Subcutaneous adipose tissue (tissue), 4 donors: Measurements from ENCODE around the gene DMKN. TPM values are rescaled to one million over a fixed set of nuclear protein-coding genes. Genes with fewer than 3 reads are reported as not detected.

Source experiments
- total RNA-seq, 4 donors: library from RNA; depleted of rRNA; stranded (reverse); fragments of >200 nt; gene quantifications; one replicate each; pipeline ENCODE4 v1.1.0, GENCODE V29; 2016
- TF ChIP-seq, protein P1 (sequence below): fragments of 450-650 bp; IDR thresholded peaks from one replicate; pipeline ENCODE4 v1.5.1; 2016; ENCODE audit warnings: low read depth, mild to moderate bottlenecking, control low read depth, antibody characterized with exemption, moderate library complexity

DMKN gene
- total RNA-seq, 4 donors from 2014 or later: 0.94 to 7.3 (median 1.9) TPM

DNA sequence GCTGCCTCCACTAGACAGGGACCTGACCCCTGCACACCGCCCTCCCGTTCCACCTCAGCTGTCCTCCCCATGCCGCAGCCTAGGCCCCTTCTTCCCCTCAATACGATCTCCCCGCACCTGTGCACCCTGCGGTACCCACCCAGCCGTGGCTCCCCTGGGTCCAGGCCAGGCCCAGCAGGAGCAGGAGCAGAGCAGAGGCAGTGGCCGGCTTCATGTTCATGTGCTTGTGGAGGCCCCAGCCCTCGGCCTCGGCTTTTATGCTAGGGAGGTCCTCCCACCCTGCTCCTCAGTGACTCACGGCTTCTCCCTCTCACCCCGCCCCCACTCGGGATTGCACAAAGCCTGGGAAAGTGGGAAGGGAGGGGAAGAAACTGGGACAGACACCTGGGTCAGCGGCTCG is 11.8 kb downstream of the DMKN start:
- TF ChIP-seq, protein P1, sequence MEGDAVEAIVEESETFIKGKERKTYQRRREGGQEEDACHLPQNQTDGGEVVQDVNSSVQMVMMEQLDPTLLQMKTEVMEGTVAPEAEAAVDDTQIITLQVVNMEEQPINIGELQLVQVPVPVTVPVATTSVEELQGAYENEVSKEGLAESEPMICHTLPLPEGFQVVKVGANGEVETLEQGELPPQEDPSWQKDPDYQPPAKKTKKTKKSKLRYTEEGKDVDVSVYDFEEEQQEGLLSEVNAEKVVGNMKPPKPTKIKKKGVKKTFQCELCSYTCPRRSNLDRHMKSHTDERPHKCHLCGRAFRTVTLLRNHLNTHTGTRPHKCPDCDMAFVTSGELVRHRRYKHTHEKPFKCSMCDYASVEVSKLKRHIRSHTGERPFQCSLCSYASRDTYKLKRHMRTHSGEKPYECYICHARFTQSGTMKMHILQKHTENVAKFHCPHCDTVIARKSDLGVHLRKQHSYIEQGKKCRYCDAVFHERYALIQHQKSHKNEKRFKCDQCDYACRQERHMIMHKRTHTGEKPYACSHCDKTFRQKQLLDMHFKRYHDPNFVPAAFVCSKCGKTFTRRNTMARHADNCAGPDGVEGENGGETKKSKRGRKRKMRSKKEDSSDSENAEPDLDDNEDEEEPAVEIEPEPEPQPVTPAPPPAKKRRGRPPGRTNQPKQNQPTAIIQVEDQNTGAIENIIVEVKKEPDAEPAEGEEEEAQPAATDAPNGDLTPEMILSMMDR: no peak

DNA sequence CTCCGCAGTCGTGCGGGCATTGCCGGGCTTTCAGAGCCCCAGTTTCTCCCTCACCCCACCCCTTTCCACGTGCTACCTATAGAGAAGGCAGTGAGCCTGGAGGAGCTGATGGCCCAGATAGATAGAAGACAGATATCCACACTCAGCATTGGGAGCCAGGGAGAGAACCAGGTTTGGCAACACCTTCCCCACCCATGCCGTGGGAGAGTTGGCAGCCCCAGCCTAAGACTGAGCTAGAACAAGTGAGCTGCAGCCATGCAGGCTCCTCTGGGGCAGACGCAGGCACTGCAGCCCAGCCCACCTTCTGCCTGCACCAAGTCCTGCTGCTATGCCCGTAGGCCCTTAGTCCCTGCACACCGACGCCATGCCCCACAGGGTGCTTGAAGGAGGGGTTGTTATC is 12.8 kb downstream of the DMKN start:
- TF ChIP-seq, protein P1: no peak

DNA sequence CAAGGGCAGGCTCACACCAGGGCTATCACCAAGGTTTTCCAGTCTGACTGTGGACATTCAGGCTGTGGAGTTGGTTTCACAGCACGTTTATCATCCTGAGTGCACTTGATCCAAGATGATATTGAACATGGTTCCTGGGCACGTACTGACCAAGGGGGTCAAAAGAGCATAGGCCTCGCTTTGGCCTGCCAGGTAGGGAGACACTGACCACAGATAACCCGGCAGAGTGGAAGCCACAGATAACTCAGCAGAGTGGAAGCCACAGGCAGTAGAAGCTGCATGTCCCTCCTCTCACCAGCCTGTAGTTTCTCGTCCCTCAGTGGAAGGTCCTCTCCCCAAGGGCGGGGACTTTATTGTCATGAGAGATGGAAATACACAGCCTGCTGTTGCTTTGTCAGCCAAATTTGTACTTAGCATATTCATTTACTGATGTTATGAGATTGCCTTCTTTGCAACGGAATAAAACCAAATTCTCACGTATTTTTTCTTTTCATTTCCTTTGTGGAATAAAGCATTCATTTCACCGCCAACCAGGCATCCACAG is 14.4 kb downstream of the DMKN start:
- TF ChIP-seq, protein P1: no peak

DNA sequence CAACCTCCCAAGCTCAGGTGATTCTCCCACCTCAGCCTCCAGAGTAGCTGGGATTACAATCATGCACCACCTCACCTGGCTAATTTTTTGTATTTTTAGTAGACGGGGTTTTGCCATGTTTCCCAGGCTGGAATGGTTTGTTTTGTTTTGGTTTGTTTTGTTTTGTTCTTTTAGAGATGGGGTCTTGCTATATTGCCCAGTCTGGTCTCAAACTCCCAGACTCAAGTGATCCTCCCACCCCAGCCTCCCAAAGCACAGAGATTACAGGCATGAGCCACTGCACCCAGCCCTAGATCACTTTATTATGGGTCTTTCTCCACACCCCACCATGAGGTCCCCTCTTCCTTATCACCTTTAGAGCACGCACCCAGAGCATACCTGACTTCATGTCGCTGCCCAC is 15.2 kb downstream of the DMKN start:
- TF ChIP-seq, protein P1: no peak

DNA sequence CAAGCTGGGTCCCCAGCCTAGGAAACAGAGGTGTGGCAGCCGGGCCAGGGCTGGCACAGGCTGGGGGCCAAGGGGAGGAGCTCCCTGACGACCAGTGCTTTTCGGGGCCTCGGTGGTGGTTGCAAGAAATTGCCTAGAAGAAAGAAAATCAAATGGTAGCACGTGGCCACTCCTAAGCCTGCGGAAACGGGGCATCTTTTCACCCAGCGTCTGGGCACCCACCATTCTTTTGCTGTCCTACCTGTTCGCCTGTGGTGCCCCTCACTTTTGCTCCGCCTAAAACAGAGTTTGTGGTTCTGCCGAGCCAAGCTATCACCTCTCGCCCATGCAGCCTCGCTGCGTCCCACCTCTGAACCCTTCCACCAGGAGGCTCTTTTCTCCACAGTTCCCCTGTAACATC is 16.0 kb downstream of the DMKN start:
- TF ChIP-seq, protein P1: no peak

DNA sequence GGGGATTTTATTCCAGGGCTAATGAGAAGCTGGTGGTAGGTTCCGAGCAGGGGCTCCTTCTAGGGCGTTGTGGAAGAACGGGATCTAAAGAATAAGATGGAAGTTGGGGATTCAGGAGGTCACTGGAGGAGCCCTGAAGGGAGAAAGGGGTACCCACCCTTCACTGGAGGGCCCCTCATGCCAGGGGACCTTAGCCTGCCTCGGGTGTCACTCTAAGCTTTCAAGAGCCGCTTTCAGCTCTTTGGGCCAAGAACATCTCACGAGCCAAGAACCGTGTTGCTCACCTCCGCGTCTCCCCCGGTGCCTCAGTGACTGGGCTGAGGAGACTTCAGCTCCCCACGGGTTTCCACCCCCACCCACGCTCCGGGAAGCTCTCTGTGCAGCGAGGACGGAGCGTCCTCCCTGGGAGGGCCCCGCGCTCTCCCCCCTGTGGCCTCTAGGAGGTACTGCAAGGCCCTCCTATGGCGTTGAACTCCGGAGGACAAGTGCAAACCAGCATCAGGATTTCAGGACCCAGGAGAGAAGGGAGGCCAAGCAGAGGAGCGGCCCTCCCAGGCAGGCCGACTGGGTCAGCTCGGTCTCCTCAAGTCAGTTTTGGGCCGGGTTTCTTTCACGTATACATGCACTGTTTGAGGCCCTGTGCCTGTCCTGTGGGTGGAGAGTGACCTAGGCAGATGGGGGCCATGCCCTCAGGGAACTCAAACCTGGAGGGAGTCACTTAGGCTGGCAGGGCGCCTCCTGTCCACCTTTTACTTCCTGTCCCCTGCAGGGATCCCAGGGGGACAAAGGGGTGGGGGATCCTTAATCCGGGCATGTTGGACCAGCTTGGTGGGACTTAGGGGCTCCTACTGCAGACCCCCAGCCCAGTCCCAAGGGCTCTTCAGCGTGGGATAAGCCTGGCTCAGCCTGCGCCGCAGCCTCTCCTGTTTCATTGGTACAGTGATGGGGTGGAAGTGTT is 18.1 kb downstream of the DMKN start:
- TF ChIP-seq, protein P1: no peak

DNA sequence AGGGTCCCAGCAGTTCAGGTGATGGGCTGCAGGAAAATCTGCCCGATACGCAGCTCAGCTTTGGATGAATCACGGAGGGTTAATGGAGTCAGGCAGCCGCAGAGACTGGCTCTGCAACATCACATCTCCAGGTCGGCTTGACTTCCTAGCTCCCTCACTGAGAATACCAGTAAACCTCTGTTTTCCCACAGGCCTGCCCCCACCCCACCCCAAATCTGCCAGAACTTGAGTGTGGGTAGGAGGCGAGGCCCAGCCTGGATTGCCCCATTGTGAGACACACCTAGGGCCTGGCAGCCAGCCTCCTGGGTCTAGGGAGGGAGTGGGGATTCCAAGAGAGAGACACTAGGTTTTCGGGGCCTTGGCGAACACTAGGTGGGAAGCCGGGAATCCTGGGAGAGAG is 19.5 kb downstream of the DMKN start:
- TF ChIP-seq, protein P1: no peak
